HL-60 (cell line): ENCODE data around the gene SGMS2.

Experiments used
- DNase-seq, 2 experiments: peaks; one replicate each; pipeline ENCODE4 v3.0.0-alpha.2; 2010 to 2020; ENCODE audit warnings: low read depth in 1 of 2, low spot score in 1 of 2
- H3K27ac ChIP-seq: fragments of 250-450 bp; sonication (Bioruptor Pico); replicated peaks from 2 replicates; pipeline ENCODE4 v1.5.1; 2020; ENCODE audit warnings: mild to moderate bottlenecking, moderate library complexity
- H3K27me3 ChIP-seq: fragments of 250-450 bp; sonication (Bioruptor Pico); 2 replicates; pipeline ENCODE4 v1.5.1; 2021; ENCODE audit warnings: mild to moderate bottlenecking, moderate library complexity; ENCODE audit not compliant: insufficient read depth, poor library complexity, severe bottlenecking
- H3K4me3 ChIP-seq: replicated peaks from 2 replicates; pipeline ENCODE4 v1.5.1; 2011; ENCODE audit warnings: mild to moderate bottlenecking, control low read depth, low read length; ENCODE audit not compliant: insufficient read depth
- CTCF ChIP-seq: IDR thresholded peaks from one replicate; pipeline ENCODE4 v1.5.1; 2011; ENCODE audit warnings: low read length, control low read depth, inconsistent platforms; ENCODE audit not compliant: insufficient read depth
- GABPA ChIP-seq: IDR thresholded peaks from 2 replicates; pipeline ENCODE4 v1.6.1; 2012; ENCODE audit warnings: low read depth
- POLR2AphosphoS5 ChIP-seq: IDR thresholded peaks from 2 replicates; pipeline ENCODE4 v1.6.1; 2012; ENCODE audit warnings: low read depth
- REST ChIP-seq: IDR thresholded peaks from 2 replicates; pipeline ENCODE4 v1.6.1; 2012; ENCODE audit warnings: low read depth; ENCODE audit not compliant: insufficient replicate concordance
- SPI1 ChIP-seq: IDR thresholded peaks from 2 replicates; pipeline ENCODE4 v1.6.1; 2012; ENCODE audit warnings: low read depth, mild to moderate bottlenecking, borderline replicate concordance

The SGMS2 gene

GRCh38 chr4:107832275-107832807, 7.6 kb downstream of the SGMS2 start:
- no peak overlapping the region for H3K27ac ChIP-seq
- no peak overlapping the region for H3K4me3 ChIP-seq
- DNase-seq, result no peak
- no peak for TF ChIP-seq POLR2AphosphoS5
- no peaks in the 10 kb centered on the region for H3K27me3 ChIP-seq

DNA sequence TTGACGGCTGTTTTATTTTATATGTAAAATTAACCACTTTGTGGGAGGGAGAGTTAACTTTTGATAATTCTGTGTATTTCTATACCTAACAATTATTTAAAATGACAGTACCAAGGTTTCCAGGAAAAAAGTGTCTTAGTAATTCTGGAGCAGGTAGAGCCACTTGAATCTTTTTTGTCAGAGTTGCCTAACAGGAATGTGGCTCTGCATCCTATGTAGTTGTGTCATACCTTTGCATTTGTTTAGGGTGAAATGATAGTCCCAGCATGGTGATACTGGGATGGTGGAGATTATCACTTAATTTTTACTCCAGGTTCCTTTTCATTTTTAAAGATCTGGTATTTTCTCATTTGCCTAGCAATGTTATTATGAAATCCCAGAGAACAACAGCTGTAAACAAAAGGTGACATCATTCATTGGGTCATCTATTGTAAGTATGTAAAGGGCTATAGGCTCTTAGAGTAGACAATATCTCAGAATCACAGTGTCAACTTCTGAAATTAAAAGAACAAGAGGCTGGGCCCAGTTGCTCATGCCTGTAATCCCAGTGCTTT, 9.6 kb downstream of the SGMS2 start:
- H3K27me3 ChIP-seq, result no peaks in the 10 kb centered on the region
- H3K4me3 ChIP-seq, result no peak overlapping the region
- TF ChIP-seq REST, result no peak
- no peak for TF ChIP-seq POLR2AphosphoS5
- no peak for TF ChIP-seq CTCF
- TF ChIP-seq GABPA, result no peak
- TF ChIP-seq SPI1, result no peak
- no peak overlapping the region for H3K27ac ChIP-seq
- no peak for DNase-seq

GRCh38 chr4:107835406-107835805, 10.7 kb downstream of the SGMS2 start:
- Histone ChIP-seq H3K27ac (no peak overlapping the region), H3K4me3 (no peak overlapping the region), H3K27me3 (no peaks in the 10 kb centered on the region)
- TF ChIP-seq REST, result no peak
- DNase-seq, result no peak

- TF ChIP-seq GABPA, result no peak
- TF ChIP-seq REST, result no peak
- no peak for TF ChIP-seq CTCF
- TF ChIP-seq SPI1, result no peak
- no peak for TF ChIP-seq POLR2AphosphoS5
- no peaks in the 10 kb centered on the region for H3K27me3 ChIP-seq
- DNase-seq, result peak in 1 of 2 experiments; percentile 49
- H3K27ac ChIP-seq, result peak overlapping the region; percentile 91
- H3K4me3 ChIP-seq, result no peak overlapping the region
Measured at GRCh38 chr4:107837317-107837716, 12.6 kb downstream of the SGMS2 start.
